IMR-90 (cell line): Measurements from ENCODE around the gene ANO9. TPM values are rescaled to one million over a fixed set of nuclear protein-coding genes. Genes with fewer than 3 reads are reported as not detected.

Source experiments
- ATAC-seq: fragments of 200-7000 bp; cut with Tn5 transposase; 2 replicates; pipeline ENCODE4 v1.9.1; 2020; ENCODE audit warnings: low read depth, mild to moderate bottlenecking, moderate library complexity
- BruUV-seq: library from RNA; stranded (reverse); fragments of 400-500 nt; replicated peaks from 2 replicates; lab custom pipeline; 2021; lab: Mats Ljungman, UMichigan
- CTCF ChIA-PET: fragments of 300-600 bp; formaldehyde crosslinking; extraction: SDS; loops from one replicate; lab custom pipeline; 2021; ENCODE audit warnings: antibody characterized with exemption; lab: Yijun Ruan, JAX
- POLR2A ChIA-PET: fragments of 300-600 bp; sonication (Branson Sonifier 250); formaldehyde crosslinking; loops from one replicate; lab custom pipeline; 2022; ENCODE audit warnings: antibody characterized with exemption; ENCODE audit not compliant: unreplicated experiment; lab: Charles Lee
- DNase-seq: peaks from one replicate; pipeline ENCODE4 v3.0.0; 2013
- H2AFZ ChIP-seq: replicated peaks from 2 replicates; pipeline ENCODE3; 2013; ENCODE audit warnings: low read length, mild to moderate bottlenecking; ENCODE audit not compliant: poor library complexity
- H2AK5ac ChIP-seq: 2 replicates; pipeline ENCODE4 v1.6.1; 2013; ENCODE audit warnings: low read depth, low read length, inconsistent platforms
- H2AK9ac ChIP-seq: replicated peaks from 2 replicates; pipeline ENCODE3; 2013; ENCODE audit warnings: mild to moderate bottlenecking, low read depth, low read length, moderate library complexity; ENCODE audit not compliant: poor library complexity
- H2BK120ac ChIP-seq: 2 replicates; pipeline ENCODE4 v1.6.1; 2013; ENCODE audit warnings: low read depth, low read length, inconsistent platforms
- H2BK15ac ChIP-seq: 3 replicates; pipeline ENCODE4 v1.6.1; 2013; ENCODE audit warnings: low read depth, low read length, inconsistent platforms
- H2BK20ac ChIP-seq: 2 replicates; pipeline ENCODE4 v1.6.1; 2013; ENCODE audit warnings: low read depth, mild to moderate bottlenecking, inconsistent platforms, low read length, moderate library complexity
- H2BK5ac ChIP-seq: 2 replicates; pipeline ENCODE4 v1.6.1; 2013; ENCODE audit warnings: mild to moderate bottlenecking, low read depth, low read length, inconsistent platforms; ENCODE audit not compliant: poor library complexity, severe bottlenecking
- H3K14ac ChIP-seq: replicated peaks from 2 replicates; pipeline ENCODE4 v1.6.1; 2013; ENCODE audit warnings: low read depth, low read length, inconsistent platforms
- H3K18ac ChIP-seq: 2 replicates; pipeline ENCODE4 v1.6.1; 2013; ENCODE audit warnings: low read depth, low read length, control low read depth
- H3K23ac ChIP-seq: 2 replicates; pipeline ENCODE4 v1.6.1; 2013; ENCODE audit warnings: low read depth, low read length, inconsistent platforms
- H3K27ac ChIP-seq: 2 replicates; pipeline ENCODE4 v1.5.1; 2013; ENCODE audit warnings: mild to moderate bottlenecking, control low read depth, low read length; ENCODE audit not compliant: insufficient read depth
- H3K27me3 ChIP-seq: 2 replicates; pipeline ENCODE4 v1.6.1; 2013; ENCODE audit warnings: low read length; ENCODE audit not compliant: control insufficient read depth, insufficient read depth
- H3K36me3 ChIP-seq: 2 replicates; pipeline ENCODE4 v1.6.1; 2013; ENCODE audit warnings: low read length, mixed read lengths; ENCODE audit not compliant: control insufficient read depth, insufficient read depth
- H3K4ac ChIP-seq: 2 replicates; pipeline ENCODE4 v1.6.1; 2013; ENCODE audit warnings: low read depth, low read length, inconsistent platforms
- H3K4me1 ChIP-seq: 2 replicates; pipeline ENCODE4 v1.6.1; 2013; ENCODE audit warnings: low read length, mixed read lengths; ENCODE audit not compliant: control insufficient read depth, insufficient read depth
- H3K4me2 ChIP-seq: 2 replicates; pipeline ENCODE4 v1.6.1; 2013; ENCODE audit warnings: low read depth, mild to moderate bottlenecking, control low read depth, low read length, moderate library complexity
- H3K4me3 ChIP-seq: 2 replicates; pipeline ENCODE4 v1.5.1; 2013; ENCODE audit warnings: low read depth, mild to moderate bottlenecking, control low read depth, low read length, moderate library complexity; ENCODE audit not compliant: insufficient read depth
- H3K56ac ChIP-seq: 2 replicates; pipeline ENCODE4 v1.6.1; 2013; ENCODE audit warnings: low read length, inconsistent platforms; ENCODE audit not compliant: insufficient read depth; ENCODE audit errors: extremely low read depth
- H3K79me1 ChIP-seq, 2 experiments: 2 replicates each; pipeline ENCODE4 v1.6.1; 2013; ENCODE audit warnings: low read length in 2 of 2, inconsistent platforms in 1 of 2, low read depth in 1 of 2
- H3K9ac ChIP-seq: 2 replicates; pipeline ENCODE4 v1.6.1; 2013; ENCODE audit warnings: low read depth, low read length, control low read depth
- H3K9me1 ChIP-seq: 2 replicates; pipeline ENCODE4 v1.6.1; 2013; ENCODE audit warnings: low read length, inconsistent platforms; ENCODE audit not compliant: insufficient read depth
- H3K9me3 ChIP-seq: 2 replicates; pipeline ENCODE4 v1.6.1; 2013; ENCODE audit warnings: low read length; ENCODE audit not compliant: control insufficient read depth, insufficient read depth
- H4K20me1 ChIP-seq: 2 replicates; pipeline ENCODE4 v1.6.1; 2013; ENCODE audit warnings: low read length, inconsistent platforms; ENCODE audit not compliant: insufficient read depth
- H4K5ac ChIP-seq: 2 replicates; pipeline ENCODE4 v1.6.1; 2013; ENCODE audit warnings: mild to moderate bottlenecking, low read depth, low read length, control low read depth
- H4K8ac ChIP-seq, 2 experiments: 2 replicates each; pipeline ENCODE4 v1.6.1; 2013; ENCODE audit warnings: low read depth in 2 of 2, low read length in 2 of 2, control low read depth in 1 of 2, inconsistent platforms in 1 of 2
- H4K91ac ChIP-seq: 2 replicates; pipeline ENCODE4 v1.6.1; 2013; ENCODE audit warnings: low read depth, low read length, inconsistent platforms; ENCODE audit not compliant: insufficient read depth
- BHLHE40 ChIP-seq: fragments of 150-350 bp; IDR thresholded peaks from 2 replicates; pipeline ENCODE4 v1.6.1; 2016; ENCODE audit warnings: mild to moderate bottlenecking, low read depth, low read length
- CHD1 ChIP-seq: IDR thresholded peaks from 2 replicates; pipeline ENCODE4 v1.6.1; 2012; ENCODE audit warnings: low read depth, low read length, improper control_type of control experiment
- MXI1 ChIP-seq: IDR thresholded peaks from 2 replicates; pipeline ENCODE4 v1.6.1; 2012; ENCODE audit warnings: low read depth, mild to moderate bottlenecking, low read length, moderate library complexity, borderline replicate concordance
- POLR2A ChIP-seq: IDR thresholded peaks from 2 replicates; pipeline ENCODE4 v1.6.1; 2012; ENCODE audit warnings: mild to moderate bottlenecking, low read depth, low read length
- WGBS, 2 experiments: methylation state at CpG; one replicate each; pipeline versions ENCODE4 v1.1.5 to v1.1.7; 2013; ENCODE audit warnings: missing lambda C conversion rate in 2 of 2; ENCODE audit not compliant: insufficient read length in 1 of 2; ENCODE audit errors: extremely low coverage in 2 of 2; 5-methylcytosine and 5-hydroxymethylcytosine counted together
- dilution Hi-C: fragments of 300-500 bp; cut with HindIII; formaldehyde crosslinking; loops from one replicate; pipeline ENCODE4 v1.14.3; 2018; ENCODE audit warnings: low sequenced_read_pairs; ENCODE audit not compliant: unreplicated experiment
- in situ Hi-C: fragments of 300-500 bp; cut with MboI; formaldehyde crosslinking; loops from 3 replicates; pipeline ENCODE4 v1.14.3; 2019; ENCODE audit warnings: low sequenced_read_pairs, inconsistent platforms, mixed read lengths
- intact Hi-C: fragments of 100-400 bp; cut with micrococcal nuclease; formaldehyde crosslinking; loops from 2 replicates; pipeline ENCODE4 v1.10.0; 2022
- polyA plus RNA-seq, 3 experiments: library from polyadenylated mRNA; depleted of rRNA; stranded (reverse); fragments of >200 nt; gene quantifications; 2 replicates each; pipeline ENCODE4 v1.2.3, GENCODE V29; 2012; ENCODE audit warnings: low replicate concordance in 1 of 3
- total RNA-seq: library from RNA; depleted of rRNA; stranded (reverse); fragments of >200 nt; gene quantifications from 2 replicates; pipeline ENCODE4 v1.2.3, GENCODE V29; 2012
- TF ChIP-seq, protein P1 (sequence below): fragments of 150-350 bp; IDR thresholded peaks from 2 replicates; pipeline ENCODE4 v1.6.1; 2016; ENCODE audit warnings: low read depth, mild to moderate bottlenecking, low read length, moderate library complexity, borderline replicate concordance

Gene ANO9
- total and polyA plus RNA-seq, 2 of the 4 experiments (the other 2 are of a cell fraction): not detected

DNA sequence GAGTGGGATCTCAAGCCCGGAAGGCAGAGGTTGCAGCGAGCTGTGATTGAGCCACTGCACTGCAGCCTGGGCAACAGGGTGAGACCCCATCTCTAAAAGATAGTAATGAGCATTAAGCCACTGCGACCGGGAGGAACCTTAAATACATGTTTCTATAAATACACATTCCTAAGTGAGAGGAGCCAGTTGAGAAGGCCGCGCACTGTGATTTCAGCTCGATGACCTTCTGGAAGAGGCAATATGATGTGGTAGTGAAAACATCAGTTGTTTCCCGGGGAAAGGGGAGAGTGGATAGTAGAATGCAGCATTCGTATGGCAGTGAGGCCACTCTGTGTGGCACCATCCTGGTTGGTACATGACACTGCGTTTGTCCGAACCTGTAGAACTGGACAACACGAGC is 26.2 kb upstream of the ANO9 start:
- peak overlapping the region; percentile 1; the same call in 1 of the 2 replicates for H3K23ac ChIP-seq
- H4K8ac ChIP-seq: peak overlapping the region in 1 of 2 experiments; percentile 99; a peak in 1 of 4 replicates
- peaks cover 6% of the 10 kb centered on the region for H3K36me3 ChIP-seq
- peaks cover 17% of the 10 kb centered on the region for H3K4me1 ChIP-seq
- dilution Hi-C loops: no loop called here
- ChIA-PET POLR2A (no interaction called here), CTCF (no interaction called here)
- H4K5ac ChIP-seq: peak overlapping the region; percentile 18; the same call in 1 of the 2 replicates
- WGBS, 2 experiments: 62% methylated on average over 4 of the region's 12 CpGs; no CpG with 5 or more reads in 1 of the 2 experiments
- in situ Hi-C loops: no loop called here
- H3K9ac ChIP-seq: no peak overlapping the region
- H2AK5ac ChIP-seq: peak overlapping the region; percentile 17; the same call in 1 of the 2 replicates
- no peak for TF ChIP-seq CHD1
- TF ChIP-seq, protein P1, sequence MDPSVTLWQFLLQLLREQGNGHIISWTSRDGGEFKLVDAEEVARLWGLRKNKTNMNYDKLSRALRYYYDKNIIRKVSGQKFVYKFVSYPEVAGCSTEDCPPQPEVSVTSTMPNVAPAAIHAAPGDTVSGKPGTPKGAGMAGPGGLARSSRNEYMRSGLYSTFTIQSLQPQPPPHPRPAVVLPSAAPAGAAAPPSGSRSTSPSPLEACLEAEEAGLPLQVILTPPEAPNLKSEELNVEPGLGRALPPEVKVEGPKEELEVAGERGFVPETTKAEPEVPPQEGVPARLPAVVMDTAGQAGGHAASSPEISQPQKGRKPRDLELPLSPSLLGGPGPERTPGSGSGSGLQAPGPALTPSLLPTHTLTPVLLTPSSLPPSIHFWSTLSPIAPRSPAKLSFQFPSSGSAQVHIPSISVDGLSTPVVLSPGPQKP: no peak
- TF ChIP-seq BHLHE40: no peak
- no peak for TF ChIP-seq MXI1
- TF ChIP-seq POLR2A: no peak
- ATAC-seq (no peak), DNase-seq (no peak)
- no peaks in the 10 kb centered on the region for H3K27me3 ChIP-seq
- no peak overlapping the region for H3K18ac ChIP-seq
- H4K20me1 ChIP-seq: no peaks in the 10 kb centered on the region
- peak overlapping the region; percentile 1 for H2AFZ ChIP-seq
- H3K14ac ChIP-seq: no peak overlapping the region
- peaks cover 15% of the 10 kb centered on the region for H3K9me1 ChIP-seq
- no peak overlapping the region for H3K56ac ChIP-seq
- peaks cover 5 to 56% of the 10 kb centered on the region in 2 experiments; a peak in 3 of 4 replicates for H3K79me1 ChIP-seq
- no peak overlapping the region for H3K4me2 ChIP-seq
- H3K4me3 ChIP-seq: no peak overlapping the region
- H3K9me3 ChIP-seq: no peaks in the 10 kb centered on the region
- H2BK5ac ChIP-seq: no peak overlapping the region
- no peak overlapping the region; the same call in 1 of the 2 replicates for H4K91ac ChIP-seq
- peak overlapping the region; percentile 1 for H2AK9ac ChIP-seq
- H3K4ac ChIP-seq: 0 out of 2 replicates have a peak overlapping the region, but pooled peaks have one; percentile 7
- no peak overlapping the region for H2BK120ac ChIP-seq
- BruUV-seq: no TSS peak
- no peak overlapping the region for H2BK20ac ChIP-seq
- H2BK15ac ChIP-seq: no peak overlapping the region
- H3K27ac ChIP-seq: peak overlapping the region; percentile 99; the same call in 1 of the 2 replicates
- intact Hi-C loops: loop anchor here (2.0 kb wide), 1 partner anchor 17 kb away; the partner anchor contains the start of gene PTDSS2
